HEK293 (cell line): ENCODE data around the gene PHYHD1.

Source experiments
- BCL11B ChIP-seq: fragments of 450-650 bp; formaldehyde crosslinking; IDR thresholded peaks from 2 replicates; pipeline ENCODE4 v1.5.1; 2016; ENCODE audit warnings: low read depth, missing biosample characterization, missing genetic modification characterization
- CTCF ChIP-seq: fragments of 450-650 bp; formaldehyde crosslinking; IDR thresholded peaks from 2 replicates; pipeline ENCODE4 v1.5.1; 2016; ENCODE audit warnings: missing biosample characterization, missing genetic modification characterization
- PATZ1 ChIP-seq: fragments of 450-650 bp; formaldehyde crosslinking; IDR thresholded peaks from 2 replicates; pipeline ENCODE4 v1.5.1; 2016; ENCODE audit warnings: missing biosample characterization, missing genetic modification characterization
- ZNF350 ChIP-seq: fragments of 450-650 bp; formaldehyde crosslinking; IDR thresholded peaks from 2 replicates; pipeline ENCODE4 v1.5.0; 2017; ENCODE audit warnings: missing biosample characterization, mild to moderate bottlenecking, missing genetic modification characterization
- ZNF558 ChIP-seq: fragments of 450-650 bp; formaldehyde crosslinking; IDR thresholded peaks from 2 replicates; pipeline ENCODE4 v1.5.1; 2016; ENCODE audit warnings: missing biosample characterization, missing genetic modification characterization
- ZNF707 ChIP-seq: fragments of 450-650 bp; formaldehyde crosslinking; IDR thresholded peaks from 2 replicates; pipeline ENCODE4 v1.5.1; 2016; ENCODE audit warnings: missing biosample characterization, missing genetic modification characterization

GRCh38 chr9:128913995-128914772 lies 6.6 kb upstream of the PHYHD1 start:
- no peak for TF ChIP-seq PATZ1 (tag by site-specific recombination)
- TF ChIP-seq CTCF (tag by site-specific recombination): no peak
- no peak for TF ChIP-seq ZNF707 (tag by site-specific recombination)
- no peak for TF ChIP-seq ZNF350 (tag by site-specific recombination)
- TF ChIP-seq ZNF558: no peak
- no peak for TF ChIP-seq BCL11B (tag by site-specific recombination)
